ENCODE data around the gene SYN1. TPM values are rescaled to one million over a fixed set of nuclear protein-coding genes. Genes with fewer than 3 reads are reported as not detected.

The SYN1 gene
- polyA plus RNA-seq, 4 donors, result 5.9 to 8.1 (median 6.5) TPM

- no peak for DNase-seq (ENCODE audit: low read depth in 4 of 4, low spot score in 3 of 4)
Measured at GRCh38 chrX:47574547-47575301, 44.9 kb downstream of the SYN1 start.

GRCh38 chrX:47574076-47574546 is 45.5 kb downstream of the SYN1 start:
- DNase-seq (ENCODE audit: low read depth in 4 of 4, low spot score in 3 of 4), result no peak

DNA sequence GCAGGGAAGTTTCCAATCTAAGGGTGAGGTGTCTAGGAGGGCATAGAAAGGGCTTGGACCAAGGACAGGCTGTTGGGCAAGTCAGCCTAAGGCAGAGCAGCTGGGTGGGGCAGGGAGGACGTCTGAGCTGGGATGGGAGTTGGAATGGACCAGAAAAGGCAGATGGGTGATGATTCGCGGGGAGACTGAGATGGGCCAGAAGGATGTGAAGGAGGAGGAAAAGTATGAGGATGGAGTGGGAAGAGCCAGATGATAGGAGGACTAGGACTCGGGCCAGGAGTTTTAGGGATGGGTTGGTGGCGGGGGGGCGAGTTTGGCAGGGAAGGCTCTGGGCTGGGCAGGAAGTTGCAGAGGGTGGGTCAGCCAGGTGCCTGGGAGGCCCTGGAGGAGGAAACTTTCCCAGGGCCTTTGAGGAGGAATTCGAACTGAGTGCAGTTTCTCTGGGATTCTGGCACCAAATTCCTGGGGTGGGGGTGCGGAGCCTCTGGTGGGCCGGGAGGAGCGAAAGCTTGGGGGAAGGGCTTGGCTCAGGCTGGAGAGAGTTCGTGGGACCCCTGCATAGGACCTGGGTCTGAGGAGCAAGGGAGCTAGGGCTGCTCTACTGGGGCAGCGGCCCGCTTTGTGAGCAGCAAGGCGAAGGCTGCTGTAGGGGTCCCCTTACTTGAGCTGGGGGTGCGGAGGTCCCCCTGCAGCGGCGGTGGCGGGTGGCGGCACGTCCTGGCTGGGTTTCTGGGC is 46.1 kb downstream of the SYN1 start:
- peak; percentile 38 to 60 (median 52) for DNase-seq (ENCODE audit: low read depth in 4 of 4, low spot score in 3 of 4)

DNA sequence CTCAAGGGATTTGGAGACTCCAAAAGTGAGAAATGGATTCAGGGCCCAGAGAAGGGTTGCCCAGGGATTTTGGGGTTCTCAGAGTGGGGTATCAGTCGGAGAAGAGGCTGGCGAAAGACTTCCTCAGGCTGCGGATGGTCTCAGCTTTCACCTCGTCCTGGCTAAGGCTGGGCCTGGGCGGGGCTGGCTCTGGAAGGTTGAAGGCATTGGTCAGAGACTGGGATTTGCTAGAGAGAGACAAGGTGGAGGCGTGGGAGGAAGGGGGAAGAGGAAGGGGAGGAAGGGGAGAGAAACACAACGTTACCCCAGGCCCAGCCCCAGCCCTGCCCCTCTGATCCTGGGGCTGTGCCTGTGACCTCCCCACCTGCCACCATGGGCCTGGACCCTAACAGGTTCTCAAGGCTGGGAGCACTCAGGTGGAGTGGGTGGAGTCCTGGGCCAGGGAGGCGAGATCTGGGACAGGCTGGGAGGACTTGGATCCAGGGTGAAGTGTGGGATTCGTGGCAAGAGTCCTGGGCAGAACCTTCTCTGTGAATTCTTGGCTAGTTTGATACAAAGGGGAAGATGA is 46.8 kb downstream of the SYN1 start:
- no peak for DNase-seq (ENCODE audit: low read depth in 4 of 4, low spot score in 3 of 4)

DNA sequence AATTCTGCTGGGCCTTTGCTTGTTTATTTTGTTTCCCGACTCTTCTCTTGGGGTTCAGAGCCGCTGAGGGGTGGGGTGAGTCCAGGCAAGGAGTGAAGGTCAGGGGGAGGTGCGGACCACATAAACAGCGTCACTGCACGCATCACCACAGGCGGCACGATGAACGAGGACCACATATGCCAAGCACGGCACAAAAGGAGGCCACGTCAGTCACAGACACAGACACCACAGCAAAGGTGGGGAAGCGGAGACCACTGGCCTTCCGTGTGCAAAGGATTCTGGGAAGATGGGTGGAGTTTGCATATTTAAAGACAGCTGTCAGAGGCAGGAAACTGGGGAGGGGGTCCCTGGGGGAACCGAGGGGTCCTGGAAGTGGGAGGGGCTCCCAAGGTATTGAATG is 47.8 kb downstream of the SYN1 start:
- no peak for DNase-seq (ENCODE audit: low read depth in 4 of 4, low spot score in 3 of 4)

- no peak for DNase-seq (ENCODE audit: low read depth in 4 of 4, low spot score in 3 of 4)
Measured at GRCh38 chrX:47571215-47571614, 48.4 kb downstream of the SYN1 start.

GRCh38 chrX:47570794-47571193 is 48.9 kb downstream of the SYN1 start:
- DNase-seq (ENCODE audit: low read depth in 4 of 4, low spot score in 3 of 4), result no peak

GRCh38 chrX:47568656-47569295 is 50.9 kb downstream of the SYN1 start:
- no peak for DNase-seq (ENCODE audit: low read depth in 4 of 4, low spot score in 3 of 4)

DNA sequence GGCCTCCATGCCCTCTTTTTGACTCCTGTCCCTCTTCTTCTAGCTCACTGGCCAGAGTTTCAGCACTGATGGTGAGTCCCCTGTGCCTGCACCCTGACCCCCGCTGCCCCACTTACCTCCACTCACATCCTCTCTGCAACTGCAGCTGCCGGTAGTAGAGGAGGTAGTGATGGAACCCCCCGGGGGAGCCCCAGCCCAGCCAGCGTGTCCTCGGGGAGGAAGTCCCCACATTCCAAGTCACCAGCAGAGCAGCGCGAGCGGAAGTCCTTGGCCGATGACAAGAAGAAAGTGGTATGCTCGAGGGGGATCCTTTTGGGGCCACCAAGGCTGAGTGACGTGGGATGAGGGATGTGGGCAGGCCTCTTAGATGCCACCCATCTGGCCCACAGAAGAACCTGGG is 52.8 kb downstream of the SYN1 start:
- no peak for DNase-seq (ENCODE audit: low read depth in 4 of 4, low spot score in 3 of 4)

- no peak for DNase-seq (ENCODE audit: low read depth in 4 of 4, low spot score in 3 of 4)
Measured at GRCh38 chrX:47564438-47565085, 55.1 kb downstream of the SYN1 start.

DNA sequence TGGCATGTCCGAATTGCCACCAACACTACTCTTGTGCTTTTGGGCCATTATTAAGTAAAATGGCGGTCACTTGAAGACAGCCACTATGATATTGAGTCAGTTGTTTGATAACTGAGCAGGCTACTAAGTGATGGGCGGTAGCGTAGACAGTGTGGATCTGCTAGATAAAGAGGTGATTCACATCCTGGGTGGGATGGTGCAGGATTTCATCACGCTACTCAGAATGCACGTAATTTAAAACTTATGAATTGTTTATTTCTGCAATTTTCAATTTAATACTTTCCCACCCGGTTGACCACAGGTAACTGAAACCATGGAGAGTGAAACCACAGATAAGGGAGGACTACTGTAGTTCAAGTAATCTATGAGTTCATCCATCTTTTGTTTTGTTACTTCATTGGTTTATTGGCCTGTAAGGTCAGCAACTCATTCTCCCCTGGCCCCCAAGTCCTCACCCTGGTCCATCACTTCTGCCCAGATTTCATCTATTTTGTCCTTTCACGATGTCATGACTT is 55.8 kb downstream of the SYN1 start:
- no peak for DNase-seq (ENCODE audit: low read depth in 4 of 4, low spot score in 3 of 4)

GRCh38 chrX:47562615-47563243 is 56.9 kb downstream of the SYN1 start:
- no peak for DNase-seq (ENCODE audit: low read depth in 4 of 4, low spot score in 3 of 4)

DNA sequence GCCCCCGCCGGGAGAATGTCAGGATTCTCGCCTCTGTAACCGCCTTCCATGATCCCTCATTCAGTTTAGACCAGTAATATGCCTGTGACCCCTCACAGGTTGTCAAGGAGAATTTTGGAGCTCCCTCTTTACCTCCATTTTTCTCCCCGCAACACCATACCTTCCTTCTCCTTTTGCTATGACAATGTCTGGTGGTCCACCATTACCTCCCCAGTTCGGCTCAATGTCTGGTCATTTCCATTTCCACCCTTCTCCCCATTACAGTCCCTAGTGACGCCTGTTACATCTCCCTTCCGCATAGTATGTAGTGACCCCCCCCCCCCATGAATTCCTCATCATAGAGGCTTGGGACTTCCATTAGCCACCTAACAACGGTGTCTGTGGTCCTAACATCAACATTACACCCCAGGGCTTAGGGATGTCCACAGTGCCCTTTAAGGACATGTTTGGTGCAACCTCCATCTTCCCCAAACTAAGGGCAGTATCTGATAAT is 58.0 kb downstream of the SYN1 start:
- DNase-seq (ENCODE audit: low read depth in 4 of 4, low spot score in 3 of 4), result no peak

- peak; percentile 88 to 98 (median 97) for DNase-seq (ENCODE audit: low read depth in 4 of 4, low spot score in 3 of 4)
Measured at GRCh38 chrX:47560934-47561658, 58.6 kb downstream of the SYN1 start, which contains the start of gene ARAF. Gene ARAF (plus strand): TSS chrX:47561205. CDS start chrX:47562968, 1,763 bp downstream.

DNA sequence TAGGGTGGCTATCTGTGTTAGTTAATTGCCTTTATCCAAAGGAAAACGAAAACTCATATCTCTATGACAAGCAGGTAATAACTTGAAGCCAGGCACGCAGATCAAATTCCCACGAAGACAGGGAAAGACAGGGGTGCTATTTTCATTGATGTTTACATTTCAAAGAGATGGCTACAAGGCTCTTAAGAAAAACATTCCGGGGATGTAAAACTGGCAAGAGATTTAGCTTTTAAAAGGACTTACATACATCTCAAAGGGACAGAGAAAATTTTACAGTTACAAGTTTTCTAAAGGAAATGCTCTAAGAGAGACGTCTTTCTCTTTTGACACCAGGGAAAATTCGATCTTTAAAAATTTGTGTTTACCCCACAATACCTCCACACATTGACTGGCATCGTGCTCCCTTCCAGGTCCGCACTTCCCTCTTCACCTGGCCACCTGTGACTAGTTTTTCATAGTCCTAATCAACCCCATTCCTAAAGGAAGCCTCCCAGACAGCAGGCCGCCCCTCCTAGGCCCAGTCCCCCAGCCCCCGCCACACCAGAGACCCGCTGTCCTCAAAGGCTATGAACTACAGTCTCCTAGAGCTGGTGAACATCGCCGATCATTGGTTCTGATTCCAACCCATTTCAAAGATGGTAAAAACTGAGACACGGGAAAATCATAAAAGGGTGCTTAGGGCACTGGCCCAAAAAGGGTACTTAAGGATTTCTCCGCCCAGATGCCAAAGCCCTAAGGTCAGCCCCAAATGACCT is 59.3 kb downstream of the SYN1 start:
- DNase-seq (ENCODE audit: low read depth in 4 of 4, low spot score in 3 of 4), result no peak

DNA sequence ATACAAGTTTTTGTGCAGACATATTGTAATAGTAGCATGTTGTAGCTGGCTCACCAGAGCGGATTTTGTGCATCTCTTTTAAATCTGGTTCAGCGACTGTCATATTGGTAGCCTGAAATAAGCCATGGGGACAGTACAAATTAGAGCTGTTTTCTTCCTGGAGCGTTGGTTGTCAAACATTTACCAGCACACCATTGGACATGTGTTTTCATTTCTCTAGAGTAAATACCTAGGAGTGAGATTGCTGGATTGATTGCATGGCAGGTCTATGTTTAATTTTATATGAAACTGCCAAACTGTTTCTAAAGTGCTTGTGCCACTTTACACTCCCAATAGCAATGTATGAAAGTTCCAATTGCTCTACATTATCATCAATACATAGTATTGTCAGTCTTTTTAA is 61.2 kb downstream of the SYN1 start:
- no peak for DNase-seq (ENCODE audit: low read depth in 4 of 4, low spot score in 3 of 4)

DNA sequence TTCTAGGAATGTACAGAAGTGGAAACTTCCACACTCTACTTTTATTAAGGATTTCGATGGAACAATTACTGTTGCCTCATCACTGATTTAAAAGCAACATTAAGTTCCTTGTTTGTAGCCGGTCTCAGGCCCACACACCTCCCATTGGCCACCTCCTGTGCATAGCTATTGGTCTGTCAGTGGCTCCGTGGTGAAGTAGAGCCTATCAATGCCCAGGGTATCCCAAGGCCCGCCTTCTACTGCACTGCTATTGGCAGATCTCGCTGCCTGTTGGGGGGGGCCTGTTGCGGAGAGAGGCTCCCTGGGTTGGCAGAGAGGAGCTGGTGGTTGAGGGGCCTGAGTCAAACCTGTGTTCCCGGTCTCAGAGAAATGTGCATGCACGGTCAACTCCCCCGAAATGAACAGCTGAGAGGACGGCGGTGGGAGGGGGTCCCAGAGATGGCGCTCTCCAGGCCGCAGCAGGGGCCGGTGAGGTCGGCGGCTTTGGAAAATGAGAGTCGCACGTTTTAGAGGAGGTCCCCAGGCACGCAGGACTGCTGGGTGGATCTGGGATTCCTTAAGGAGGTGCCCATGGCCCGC is 63.5 kb downstream of the SYN1 start:
- DNase-seq (ENCODE audit: low read depth in 4 of 4, low spot score in 3 of 4), result peak; percentile 62 to 80 (median 72)

DNA sequence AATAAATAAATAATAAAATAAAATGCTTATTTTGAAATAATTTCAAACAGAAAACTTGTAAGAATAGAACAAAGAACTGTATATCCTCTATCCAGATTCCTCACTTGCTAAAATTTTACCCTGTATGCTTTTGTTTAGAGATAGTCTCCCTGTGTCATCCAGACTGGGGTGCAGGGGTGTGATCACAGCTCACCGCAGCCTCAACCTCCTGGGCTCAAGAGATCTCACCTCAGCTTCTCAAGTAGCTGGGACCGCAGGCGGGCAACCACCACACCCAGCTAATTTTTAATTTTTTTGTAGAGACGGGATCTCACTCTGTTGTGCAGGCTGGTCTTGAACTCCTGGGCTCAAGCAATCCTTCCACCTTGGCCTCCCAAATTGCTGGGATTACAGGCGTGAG is 76.2 kb downstream of the SYN1 start:
- no peak for DNase-seq (ENCODE audit: low read depth in 4 of 4, low spot score in 3 of 4)

Measured in right renal pelvis (tissue), 4 donors.